PFSK-1 (cell line): ENCODE measurements around the gene KDM4C.

Experiments used
- FOXP2 ChIP-seq: optimal IDR thresholded peaks from 2 replicates; pipeline ENCODE3; 2011; ENCODE audit warnings: borderline replicate concordance, control low read depth, inconsistent platforms; ENCODE audit not compliant: insufficient read depth; ENCODE audit errors: extremely low read length, extremely low read depth
- POLR2AphosphoS5 ChIP-seq: IDR thresholded peaks from 2 replicates; pipeline ENCODE4 v1.6.1; 2012; ENCODE audit warnings: low read depth, mild to moderate bottlenecking, control low read depth, low read length, moderate library complexity
- SIN3A ChIP-seq: IDR thresholded peaks from 2 replicates; pipeline ENCODE4 v1.6.1; 2012; ENCODE audit warnings: mild to moderate bottlenecking, low read length, moderate library complexity, borderline replicate concordance; ENCODE audit not compliant: insufficient read depth
- TAF1 ChIP-seq: IDR thresholded peaks from 2 replicates; pipeline ENCODE4 v1.6.1; 2012; ENCODE audit warnings: low read length, control low read depth, borderline replicate concordance; ENCODE audit not compliant: insufficient read depth
- TF ChIP-seq, protein P1 (sequence below), 2 experiments: IDR thresholded peaks; 2 replicates each; pipeline versions ENCODE4 v1.6.1 to v1.8.0; 2011 to 2012; ENCODE audit warnings: low read depth in 2 of 2, low read length in 2 of 2, control low read depth in 1 of 2, inconsistent platforms in 1 of 2, mild to moderate bottlenecking in 1 of 2, moderate library complexity in 1 of 2; ENCODE audit not compliant: insufficient read depth in 1 of 2

KDM4C gene

DNA sequence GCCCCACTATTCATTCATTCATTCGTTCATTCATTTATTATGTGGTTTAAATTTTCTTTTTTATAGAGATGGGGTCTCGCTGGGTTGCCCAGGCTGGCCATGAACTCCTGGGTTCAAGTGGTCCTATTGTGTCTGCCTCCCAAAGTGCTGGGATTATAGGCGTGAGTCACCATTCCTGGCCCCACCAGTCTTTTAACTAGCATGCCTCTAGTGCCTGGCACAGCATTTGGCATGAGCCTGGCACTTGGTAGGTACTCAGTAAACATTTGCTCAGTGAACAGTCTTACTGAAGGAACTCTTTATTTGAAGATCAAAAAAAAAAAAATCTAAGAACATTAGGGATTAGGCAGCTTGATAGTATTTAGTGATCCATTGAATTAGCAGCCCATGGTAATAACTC lies 98.1 kb downstream of the KDM4C start:
- no peak for TF ChIP-seq POLR2AphosphoS5
- TF ChIP-seq FOXP2, result no peak
- TF ChIP-seq, protein P1, sequence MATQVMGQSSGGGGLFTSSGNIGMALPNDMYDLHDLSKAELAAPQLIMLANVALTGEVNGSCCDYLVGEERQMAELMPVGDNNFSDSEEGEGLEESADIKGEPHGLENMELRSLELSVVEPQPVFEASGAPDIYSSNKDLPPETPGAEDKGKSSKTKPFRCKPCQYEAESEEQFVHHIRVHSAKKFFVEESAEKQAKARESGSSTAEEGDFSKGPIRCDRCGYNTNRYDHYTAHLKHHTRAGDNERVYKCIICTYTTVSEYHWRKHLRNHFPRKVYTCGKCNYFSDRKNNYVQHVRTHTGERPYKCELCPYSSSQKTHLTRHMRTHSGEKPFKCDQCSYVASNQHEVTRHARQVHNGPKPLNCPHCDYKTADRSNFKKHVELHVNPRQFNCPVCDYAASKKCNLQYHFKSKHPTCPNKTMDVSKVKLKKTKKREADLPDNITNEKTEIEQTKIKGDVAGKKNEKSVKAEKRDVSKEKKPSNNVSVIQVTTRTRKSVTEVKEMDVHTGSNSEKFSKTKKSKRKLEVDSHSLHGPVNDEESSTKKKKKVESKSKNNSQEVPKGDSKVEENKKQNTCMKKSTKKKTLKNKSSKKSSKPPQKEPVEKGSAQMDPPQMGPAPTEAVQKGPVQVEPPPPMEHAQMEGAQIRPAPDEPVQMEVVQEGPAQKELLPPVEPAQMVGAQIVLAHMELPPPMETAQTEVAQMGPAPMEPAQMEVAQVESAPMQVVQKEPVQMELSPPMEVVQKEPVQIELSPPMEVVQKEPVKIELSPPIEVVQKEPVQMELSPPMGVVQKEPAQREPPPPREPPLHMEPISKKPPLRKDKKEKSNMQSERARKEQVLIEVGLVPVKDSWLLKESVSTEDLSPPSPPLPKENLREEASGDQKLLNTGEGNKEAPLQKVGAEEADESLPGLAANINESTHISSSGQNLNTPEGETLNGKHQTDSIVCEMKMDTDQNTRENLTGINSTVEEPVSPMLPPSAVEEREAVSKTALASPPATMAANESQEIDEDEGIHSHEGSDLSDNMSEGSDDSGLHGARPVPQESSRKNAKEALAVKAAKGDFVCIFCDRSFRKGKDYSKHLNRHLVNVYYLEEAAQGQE (IDR thresholded peaks at IDR 0.05; ENCODE audit: insufficient read depth in 1 of 2, low read depth in 2 of 2, low read length in 2 of 2), result no peak
- no peak for TF ChIP-seq TAF1
- no peak for TF ChIP-seq SIN3A

DNA sequence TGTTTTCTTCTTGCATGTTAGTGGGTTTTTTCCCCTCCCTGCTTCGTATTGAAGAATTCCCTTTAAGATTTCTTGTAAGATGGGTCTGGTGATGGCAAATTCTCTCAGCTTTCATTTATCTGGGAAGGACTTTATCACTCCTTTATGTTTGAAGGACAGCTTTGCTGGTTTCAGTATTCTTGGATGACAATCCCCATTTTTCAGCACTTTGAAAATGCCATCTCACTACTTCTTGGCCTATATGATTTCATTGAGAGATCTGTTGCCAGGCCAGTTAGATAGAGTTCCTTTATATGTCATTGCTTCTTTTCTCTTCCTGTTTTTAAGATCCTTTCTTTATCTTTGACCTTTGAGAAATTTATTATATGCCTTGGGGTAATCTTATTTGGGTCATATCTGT lies 106.3 kb downstream of the KDM4C start:
- TF ChIP-seq FOXP2, result no peak
- no peak for TF ChIP-seq TAF1
- TF ChIP-seq SIN3A, result no peak
- TF ChIP-seq, protein P1 (IDR thresholded peaks at IDR 0.05; ENCODE audit: insufficient read depth in 1 of 2, low read depth in 2 of 2, low read length in 2 of 2), result no peak
- no peak for TF ChIP-seq POLR2AphosphoS5

DNA sequence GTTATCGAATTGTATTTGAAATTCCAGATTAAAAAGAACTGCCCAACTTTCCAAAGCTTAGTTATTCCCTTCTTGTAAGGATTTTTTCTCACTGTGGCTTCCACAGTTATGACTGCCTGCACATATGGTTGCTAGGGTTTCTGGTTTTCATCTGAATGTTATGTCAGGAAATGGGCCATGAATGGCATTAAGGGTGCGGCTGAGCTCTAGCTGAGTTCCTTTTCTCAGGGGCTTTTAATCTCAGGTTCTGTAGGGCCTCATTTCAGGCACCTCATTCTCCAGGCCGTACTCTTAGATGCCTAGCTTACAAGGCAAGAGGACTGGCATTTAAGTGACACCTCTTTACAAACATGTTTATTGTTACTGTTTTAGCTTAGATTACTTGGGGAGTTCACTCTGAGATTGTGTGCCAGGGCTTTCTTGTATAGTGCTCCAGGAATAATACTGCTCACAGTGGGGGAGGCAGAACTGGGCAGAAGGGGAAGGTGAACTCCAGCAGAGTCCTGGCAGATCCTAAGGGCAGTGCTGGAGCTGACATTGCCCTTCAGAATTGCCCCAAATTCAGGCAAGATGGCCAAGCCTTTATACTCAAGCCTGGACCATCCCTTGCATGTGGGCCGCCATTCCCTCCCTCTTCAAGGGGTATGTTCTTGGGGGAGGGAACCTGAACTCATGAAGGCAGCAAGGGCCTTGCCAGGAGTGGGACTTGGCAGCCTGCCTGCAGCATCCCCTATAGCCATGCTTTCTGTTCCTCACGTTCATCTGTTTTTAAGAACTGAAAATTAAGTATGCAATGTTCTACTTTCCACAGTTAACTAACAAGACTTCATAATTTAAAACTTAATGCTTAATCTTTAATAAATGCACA lies 111.5 kb downstream of the KDM4C start:
- TF ChIP-seq SIN3A (no peak), POLR2AphosphoS5 (no peak), FOXP2 (no peak), TAF1 (no peak)
- TF ChIP-seq, protein P1 (IDR thresholded peaks at IDR 0.05; ENCODE audit: insufficient read depth in 1 of 2, low read depth in 2 of 2, low read length in 2 of 2), result no peak

DNA sequence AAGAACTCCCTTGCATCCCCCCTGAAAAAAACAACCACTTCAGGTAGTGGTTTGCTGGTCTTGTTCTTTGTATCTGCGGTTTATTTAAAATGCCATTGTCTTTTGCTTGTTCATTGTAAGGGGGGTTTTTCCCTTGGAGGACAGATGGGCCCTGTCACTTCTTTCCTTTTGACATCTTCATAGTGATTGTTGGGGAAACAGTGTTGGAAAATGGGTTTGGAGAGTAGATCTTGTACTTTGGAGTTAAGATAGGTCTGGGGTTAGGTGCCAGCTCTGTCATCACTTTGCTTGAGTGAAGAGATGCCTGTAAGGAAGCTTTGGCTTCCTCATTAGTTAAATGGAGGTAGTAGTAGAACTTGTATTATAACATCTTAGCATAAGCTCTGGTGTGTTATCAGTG lies 112.4 kb downstream of the KDM4C start:
- no peak for TF ChIP-seq POLR2AphosphoS5
- TF ChIP-seq, protein P1 (IDR thresholded peaks at IDR 0.05; ENCODE audit: insufficient read depth in 1 of 2, low read depth in 2 of 2, low read length in 2 of 2), result no peak
- TF ChIP-seq FOXP2, result no peak
- no peak for TF ChIP-seq TAF1
- no peak for TF ChIP-seq SIN3A
